DMS 273 (cell line): ENCODE results near the gene PEDS1.
A peak's percentile ranks its signal among the peaks of the same experiment; 100 is the strongest.
"Not testable (repeated sequence)": the region's sequence is repeated elsewhere in the genome, so short reads cannot be mapped to it uniquely, and the experiment has no call there.

ENCODE experiments used
- DNase-seq: peaks from one replicate; lab custom pipeline; 2025; ENCODE audit not compliant: unreplicated experiment; lab: John Stamatoyannopoulos, UW

Gene PEDS1

GRCh38 chr20:50153500-50154377, at the start of gene PEDS1:
Gene PEDS1, minus strand, starts transcription at chr20:50153723. Its CDS starts 86 bp downstream, at chr20:50153637.
- DNase-seq, result peak; percentile 97

- no peak for DNase-seq
These were observed 49.2 kb upstream of the PEDS1 start for GRCh38 chr20:50202677-50203076.

GRCh38 chr20:50201710-50202109, 48.2 kb upstream of the PEDS1 start:
- not testable (repeated sequence) for DNase-seq

GRCh38 chr20:50200482-50201104, 47.1 kb upstream of the PEDS1 start:
- DNase-seq, result no peak

DNA sequence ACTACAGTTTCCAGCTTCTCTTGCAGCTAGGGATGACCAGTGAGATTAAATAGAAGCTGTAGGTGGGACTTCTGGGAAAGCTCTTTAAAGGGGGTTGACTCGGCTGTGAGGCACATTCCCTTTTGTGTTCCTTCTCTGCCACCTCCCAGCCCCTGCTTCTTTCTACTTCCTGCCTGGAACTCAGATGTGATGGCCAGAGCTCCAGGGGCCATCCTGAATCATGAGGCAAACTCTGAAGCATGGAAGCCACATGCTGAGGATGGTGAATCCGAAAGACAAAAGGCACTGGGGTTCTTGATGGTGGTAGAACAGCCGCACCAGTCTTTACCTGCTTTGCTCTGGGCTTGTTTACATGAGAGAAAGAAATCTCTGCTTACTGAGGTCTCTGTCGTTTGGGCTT, 46.2 kb upstream of the PEDS1 start:
- no peak for DNase-seq

- DNase-seq, result no peak
These were observed 45.2 kb upstream of the PEDS1 start for GRCh38 chr20:50198716-50199115.

DNA sequence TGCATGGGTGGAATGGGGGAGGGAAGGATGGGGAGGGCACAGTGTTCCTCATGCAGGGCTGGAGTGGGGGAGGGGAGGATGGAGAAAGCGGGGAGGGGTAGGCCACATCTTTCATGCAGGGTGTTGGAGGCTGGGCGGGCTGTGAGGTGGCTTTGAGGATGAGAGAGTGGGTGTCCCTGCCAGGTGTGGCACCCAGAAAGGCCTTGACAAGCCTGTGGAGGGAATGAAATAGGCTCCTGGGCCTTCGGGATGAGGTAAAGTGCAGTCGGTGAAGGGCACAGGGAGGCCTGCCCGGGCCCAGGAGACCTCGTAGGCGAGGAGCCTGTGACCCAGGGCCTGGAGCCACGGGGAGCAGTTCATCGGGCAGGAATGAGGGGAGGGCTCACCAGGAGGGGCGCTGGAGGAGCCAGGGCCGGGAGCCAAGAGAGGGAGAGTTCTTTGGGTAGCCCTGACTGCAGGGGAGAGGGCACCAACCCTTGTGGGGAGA, 44.7 kb upstream of the PEDS1 start:
- DNase-seq, result peak; percentile 24

DNA sequence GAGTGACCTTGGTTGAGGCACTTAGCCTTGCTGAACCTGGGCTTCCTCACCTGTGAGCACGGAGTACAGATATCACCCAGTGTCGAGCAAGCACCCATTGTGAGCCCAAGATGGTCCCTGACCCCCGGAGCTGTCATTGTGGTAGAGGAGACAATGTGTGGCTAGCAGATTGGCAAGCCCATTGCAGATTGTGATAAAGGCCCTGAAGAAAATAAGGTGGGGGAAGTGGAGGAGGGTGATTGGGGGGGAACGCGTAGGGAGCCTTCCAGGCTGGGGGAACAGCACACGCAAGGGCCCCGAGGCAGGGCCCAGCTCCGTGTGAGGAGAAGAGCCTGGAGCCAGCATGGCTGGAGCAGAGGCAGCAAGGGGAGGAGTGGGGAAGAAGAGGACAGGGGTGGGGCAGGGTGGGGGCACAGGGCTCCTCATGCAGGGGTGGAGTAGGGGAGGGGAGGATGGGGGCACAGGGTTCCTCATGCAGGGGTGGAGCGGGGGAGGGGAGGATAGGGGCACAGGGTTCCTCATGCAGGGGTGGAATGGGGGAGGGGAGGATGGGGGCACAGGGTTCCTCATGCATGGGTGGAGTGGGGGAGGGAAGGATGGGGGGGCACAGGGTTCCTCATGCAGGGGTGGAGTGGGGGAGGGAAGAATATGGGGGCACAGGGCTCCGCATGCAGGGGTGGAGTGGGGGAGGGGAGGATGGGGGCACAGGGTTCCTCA, 44.1 kb upstream of the PEDS1 start:
- no peak for DNase-seq

GRCh38 chr20:50196896-50197295, 43.4 kb upstream of the PEDS1 start:
- DNase-seq, result no peak

- DNase-seq, result peak; percentile 25
These were observed 42.7 kb upstream of the PEDS1 start for GRCh38 chr20:50196248-50196647.

DNA sequence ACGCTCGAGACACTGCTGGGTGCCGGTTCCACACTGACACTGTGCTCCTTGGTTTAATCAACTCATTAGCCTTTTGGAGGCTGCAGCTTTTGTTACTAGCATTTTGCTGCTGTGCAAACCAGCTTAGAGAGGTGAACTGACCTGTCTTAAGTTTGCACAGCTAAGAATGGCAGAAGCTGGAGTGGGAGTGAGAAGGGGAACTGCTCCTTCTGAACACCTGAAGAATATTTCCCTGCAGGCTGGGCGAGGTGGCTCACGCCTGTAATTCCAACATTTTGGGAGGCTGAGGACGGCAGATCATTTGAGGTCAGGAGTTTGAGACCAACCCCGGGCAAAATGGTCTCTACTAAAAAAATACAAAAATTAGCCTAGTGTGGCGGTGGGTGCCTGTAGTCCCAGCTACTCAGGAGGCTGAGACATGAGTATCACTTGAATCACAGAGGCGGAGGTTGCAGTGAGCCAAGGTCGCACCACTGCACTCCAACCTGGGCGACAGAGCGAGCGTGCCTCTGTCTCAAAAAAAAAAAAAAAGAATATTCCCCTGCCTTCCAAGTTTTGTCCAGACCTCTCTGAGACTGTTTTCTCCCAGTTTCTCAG, 42.1 kb upstream of the PEDS1 start:
- DNase-seq, result no peak

- DNase-seq, result peak; percentile 17
These were observed 41.5 kb upstream of the PEDS1 start for GRCh38 chr20:50194831-50195523.

DNA sequence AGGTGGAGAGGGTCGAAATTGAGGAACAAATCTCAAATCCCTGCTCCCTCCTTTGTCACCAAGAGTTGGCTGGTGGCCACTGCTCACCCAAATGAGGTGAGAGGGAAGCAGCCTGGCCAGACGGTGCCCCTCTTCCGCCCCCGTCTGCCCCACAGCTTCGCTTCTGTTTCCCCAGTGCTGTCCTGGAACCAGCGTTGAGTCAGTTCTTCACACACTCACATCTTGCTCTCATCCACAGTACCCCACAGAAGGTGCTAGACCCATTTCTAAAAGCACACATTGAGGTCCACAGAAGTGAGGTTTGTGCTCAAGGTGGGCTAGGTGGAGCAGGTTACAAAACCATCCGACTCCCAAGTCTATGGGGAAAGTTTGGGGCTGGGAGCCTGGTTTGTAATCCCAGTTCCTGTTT, 40.9 kb upstream of the PEDS1 start:
- DNase-seq, result peak; percentile 33

GRCh38 chr20:50193836-50194421, 40.4 kb upstream of the PEDS1 start:
- DNase-seq, result peak; percentile 39

DNA sequence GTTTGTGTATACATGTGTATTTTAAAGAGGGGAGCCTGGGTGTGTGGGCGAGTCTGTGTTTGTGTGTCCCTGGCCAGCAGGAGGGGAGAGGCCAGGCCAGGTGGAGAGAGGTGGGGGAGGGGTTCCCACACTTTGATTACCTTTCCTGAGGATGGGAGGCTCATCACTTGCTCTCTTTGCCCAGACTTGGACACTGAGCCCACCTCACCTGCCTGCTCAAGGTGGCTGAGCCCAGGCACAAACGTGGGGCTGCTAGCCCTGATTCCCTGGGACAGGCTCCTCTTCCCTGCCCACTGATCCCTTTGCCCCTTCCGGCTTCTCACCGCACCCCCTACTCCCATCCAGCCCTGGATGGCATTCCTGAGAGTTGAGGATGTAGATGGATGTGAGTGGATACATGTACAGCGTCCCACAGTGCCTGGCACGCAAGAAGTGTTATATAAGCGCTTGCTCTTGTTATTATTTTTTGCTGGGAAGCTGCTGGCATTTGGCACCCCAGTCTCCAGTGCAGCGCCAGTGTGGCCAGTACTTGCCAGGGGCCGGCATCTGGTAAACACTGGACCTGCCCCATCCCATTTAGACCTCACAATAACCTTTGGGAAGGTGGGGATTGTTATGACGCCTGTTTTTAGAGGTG, 39.8 kb upstream of the PEDS1 start:
- peak; percentile 50 for DNase-seq

- DNase-seq, result peak; percentile 95
These were observed 39.1 kb upstream of the PEDS1 start for GRCh38 chr20:50192364-50193198.

DNA sequence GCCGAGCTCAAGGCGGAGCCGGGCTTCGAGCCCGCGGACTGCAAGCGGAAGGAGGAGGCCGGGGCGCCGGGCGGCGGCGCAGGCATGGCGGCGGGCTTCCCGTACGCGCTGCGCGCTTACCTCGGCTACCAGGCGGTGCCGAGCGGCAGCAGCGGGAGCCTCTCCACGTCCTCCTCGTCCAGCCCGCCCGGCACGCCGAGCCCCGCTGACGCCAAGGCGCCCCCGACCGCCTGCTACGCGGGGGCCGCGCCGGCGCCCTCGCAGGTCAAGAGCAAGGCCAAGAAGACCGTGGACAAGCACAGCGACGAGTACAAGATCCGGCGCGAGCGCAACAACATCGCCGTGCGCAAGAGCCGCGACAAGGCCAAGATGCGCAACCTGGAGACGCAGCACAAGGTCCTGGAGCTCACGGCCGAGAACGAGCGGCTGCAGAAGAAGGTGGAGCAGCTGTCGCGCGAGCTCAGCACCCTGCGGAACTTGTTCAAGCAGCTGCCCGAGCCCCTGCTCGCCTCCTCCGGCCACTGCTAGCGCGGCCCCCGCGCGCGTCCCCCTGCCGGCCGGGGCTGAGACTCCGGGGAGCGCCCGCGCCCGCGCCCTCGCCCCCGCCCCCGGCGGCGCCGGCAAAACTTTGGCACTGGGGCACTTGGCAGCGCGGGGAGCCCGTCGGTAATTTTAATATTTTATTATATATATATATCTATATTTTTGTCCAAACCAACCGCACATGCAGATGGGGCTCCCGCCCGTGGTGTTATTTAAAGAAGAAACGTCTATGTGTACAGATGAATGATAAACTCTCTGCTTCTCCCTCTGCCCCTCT, 38.2 kb upstream of the PEDS1 start:
- DNase-seq, result peak; percentile 91

DNA sequence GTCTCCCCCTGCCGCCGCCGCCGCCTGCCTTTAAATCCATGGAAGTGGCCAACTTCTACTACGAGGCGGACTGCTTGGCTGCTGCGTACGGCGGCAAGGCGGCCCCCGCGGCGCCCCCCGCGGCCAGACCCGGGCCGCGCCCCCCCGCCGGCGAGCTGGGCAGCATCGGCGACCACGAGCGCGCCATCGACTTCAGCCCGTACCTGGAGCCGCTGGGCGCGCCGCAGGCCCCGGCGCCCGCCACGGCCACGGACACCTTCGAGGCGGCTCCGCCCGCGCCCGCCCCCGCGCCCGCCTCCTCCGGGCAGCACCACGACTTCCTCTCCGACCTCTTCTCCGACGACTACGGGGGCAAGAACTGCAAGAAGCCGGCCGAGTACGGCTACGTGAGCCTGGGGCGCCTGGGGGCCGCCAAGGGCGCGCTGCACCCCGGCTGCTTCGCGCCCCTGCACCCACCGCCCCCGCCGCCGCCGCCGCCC, 37.6 kb upstream of the PEDS1 start:
- DNase-seq, result peak; percentile 83
